Activated CD8-positive, alpha-beta memory T cell treated with anti-CD3 and anti-CD28 coated beads, Interleukin-2, amount 50 U/mL, for 4 hours (primary cell): ENCODE measurements around the gene DPYSL3.

Experiments
- DNase-seq: peaks from one replicate; pipeline ENCODE4 v3.0.0-alpha.2; 2020

DPYSL3 gene

GRCh38 chr5:147512659-147513379 lies 3.0 kb upstream of the DPYSL3 start:
- no peak for DNase-seq

- DNase-seq, result no peak
These were observed 1.0 kb upstream of the DPYSL3 start for GRCh38 chr5:147510885-147511284.

GRCh38 chr5:147509041-147509709 lies 693 bp downstream of the DPYSL3 start:
- DNase-seq, result no peak

GRCh38 chr5:147508711-147509040 lies 1.2 kb downstream of the DPYSL3 start:
- no peak for DNase-seq

- DNase-seq, result no peak
These were observed 2.3 kb downstream of the DPYSL3 start for GRCh38 chr5:147507480-147508126.

GRCh38 chr5:147504535-147504934 lies 5.3 kb downstream of the DPYSL3 start:
- DNase-seq, result no peak

GRCh38 chr5:147504011-147504410 lies 5.9 kb downstream of the DPYSL3 start:
- DNase-seq, result no peak

GRCh38 chr5:147490989-147491388 lies 18.9 kb downstream of the DPYSL3 start:
- no peak for DNase-seq

- no peak for DNase-seq
These were observed 22.7 kb downstream of the DPYSL3 start for GRCh38 chr5:147487031-147487750.

- no peak for DNase-seq
These were observed 24.1 kb downstream of the DPYSL3 start for GRCh38 chr5:147485814-147486213.

- no peak for DNase-seq
These were observed 24.8 kb downstream of the DPYSL3 start for GRCh38 chr5:147485046-147485445.

- DNase-seq, result no peak
These were observed 25.2 kb downstream of the DPYSL3 start for GRCh38 chr5:147484708-147485020.

- no peak for DNase-seq
These were observed 25.7 kb downstream of the DPYSL3 start for GRCh38 chr5:147483961-147484707.

GRCh38 chr5:147483188-147483790 lies 26.6 kb downstream of the DPYSL3 start:
- no peak for DNase-seq

- no peak for DNase-seq
These were observed 27.1 kb downstream of the DPYSL3 start for GRCh38 chr5:147482706-147483180.

- no peak for DNase-seq
These were observed 27.8 kb downstream of the DPYSL3 start for GRCh38 chr5:147481874-147482705.

- DNase-seq, result no peak
These were observed 28.5 kb downstream of the DPYSL3 start for GRCh38 chr5:147481376-147481775.

- DNase-seq, result no peak
These were observed 29.9 kb downstream of the DPYSL3 start for GRCh38 chr5:147479949-147480348.

- DNase-seq, result no peak
These were observed 30.4 kb downstream of the DPYSL3 start for GRCh38 chr5:147479444-147479843.

- DNase-seq, result no peak
These were observed 35.7 kb downstream of the DPYSL3 start for GRCh38 chr5:147474140-147474539.

- no peak for DNase-seq
These were observed 37.0 kb downstream of the DPYSL3 start for GRCh38 chr5:147472664-147473475.
